Stimulated activated CD8-positive, alpha-beta memory T cell treated with anti-CD3 and anti-CD28 coated beads, Interleukin-15, amount 100 ng/mL, for 24 hours (primary cell): ENCODE results near the gene CD59.
"Not testable (repeated sequence)": the region's sequence is repeated elsewhere in the genome, so short reads cannot be mapped to it uniquely, and the experiment has no call there.

Source experiments
- DNase-seq: peaks from one replicate; pipeline ENCODE4 v3.0.0-alpha.2; 2020; ENCODE audit warnings: low read depth

CD59 gene

DNA sequence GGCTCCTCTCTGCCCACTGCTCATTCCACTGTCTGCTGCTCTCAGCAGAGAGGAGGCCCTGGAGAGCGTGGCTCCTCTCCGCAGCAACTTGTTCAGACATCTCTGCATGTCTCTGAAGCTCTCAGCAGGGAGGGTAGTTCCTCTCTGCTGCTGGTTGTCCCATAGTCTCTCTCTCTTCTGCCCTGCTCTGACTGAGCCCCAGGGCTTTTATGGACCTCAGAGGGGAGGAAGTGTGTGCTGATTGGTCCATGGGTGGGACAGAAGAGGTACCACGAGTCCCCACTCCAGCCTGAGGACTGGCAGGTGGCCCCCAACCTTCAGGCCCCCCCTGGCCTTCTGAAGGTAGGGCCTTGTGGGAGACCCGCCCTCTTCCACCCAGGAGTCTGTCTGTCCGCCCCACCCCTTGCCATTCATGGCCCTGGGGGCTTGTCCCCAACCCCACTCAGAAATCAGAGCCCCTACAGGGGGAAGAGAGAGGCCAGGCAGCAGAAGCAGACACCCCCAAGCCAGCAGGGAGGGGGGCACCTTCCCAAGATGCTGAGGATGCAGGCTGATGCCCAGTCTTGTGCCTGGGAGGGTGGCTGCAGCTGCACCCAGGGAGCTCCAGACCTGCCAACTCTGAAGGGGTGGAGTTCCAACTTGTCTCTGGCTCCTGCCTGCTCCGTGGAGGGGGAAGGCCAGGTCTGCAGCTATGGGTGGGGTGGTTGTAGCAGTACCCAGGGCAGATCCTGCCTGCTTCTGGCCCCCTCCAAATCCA lies 70.7 kb downstream of the CD59 start:
- no peak for DNase-seq

DNA sequence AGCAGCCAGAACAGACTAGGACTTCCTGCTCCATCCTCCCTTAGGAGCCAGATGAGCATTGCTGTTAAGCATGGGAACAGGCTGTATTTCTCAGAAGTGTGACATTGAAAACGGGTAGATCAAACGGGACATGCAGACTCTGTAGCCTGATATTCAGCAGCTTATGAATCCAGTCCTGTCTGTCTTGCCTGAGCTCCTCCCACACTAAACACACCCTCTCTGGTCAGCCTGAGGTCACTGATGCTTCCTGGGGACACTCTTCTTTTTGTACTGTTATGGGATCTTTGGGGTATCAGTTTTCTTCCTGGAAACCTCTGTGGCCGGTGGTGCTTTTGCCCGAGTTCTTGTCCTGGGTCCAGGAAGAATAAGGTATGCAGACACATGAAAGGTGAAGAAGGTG lies 71.4 kb downstream of the CD59 start:
- DNase-seq, result no peak

DNA sequence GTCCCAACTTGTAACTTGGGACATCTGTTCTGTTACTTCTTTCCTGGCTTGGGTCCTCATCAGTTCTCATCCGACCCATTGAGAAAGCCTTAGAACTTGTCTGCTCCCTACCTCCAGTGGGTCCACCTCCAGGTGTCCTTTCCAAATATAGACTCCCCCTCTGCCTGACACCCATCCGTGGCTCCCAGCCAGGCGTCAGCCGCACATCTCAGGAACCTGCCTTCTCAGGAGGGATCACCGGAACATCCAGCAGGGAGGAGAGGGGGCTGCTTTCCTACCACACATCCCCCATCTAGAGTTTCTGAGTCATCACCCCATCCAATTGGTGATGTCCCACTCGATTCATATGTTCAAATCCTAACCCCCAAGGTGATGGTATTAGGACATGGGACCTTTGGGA lies 72.1 kb downstream of the CD59 start:
- no peak for DNase-seq

DNA sequence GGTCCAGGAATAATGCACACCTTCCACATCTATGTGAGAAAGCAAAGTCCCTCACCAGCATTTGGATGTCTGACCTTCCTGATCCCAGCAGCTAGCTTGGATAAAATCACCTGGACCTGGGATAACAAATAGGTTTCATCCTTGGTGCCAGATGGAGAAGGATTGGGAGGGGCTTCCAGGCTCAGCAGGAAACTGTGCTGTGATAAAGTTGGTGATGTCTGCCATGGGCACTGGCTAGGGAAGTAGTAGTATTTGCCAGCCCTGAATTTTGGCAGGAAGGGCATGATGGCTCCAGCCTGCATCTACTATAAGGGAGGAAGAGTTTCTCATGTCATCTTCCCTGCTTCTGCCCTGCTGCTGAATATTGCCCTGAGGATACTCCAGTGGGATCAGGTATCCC lies 73.1 kb downstream of the CD59 start:
- DNase-seq, result no peak

DNA sequence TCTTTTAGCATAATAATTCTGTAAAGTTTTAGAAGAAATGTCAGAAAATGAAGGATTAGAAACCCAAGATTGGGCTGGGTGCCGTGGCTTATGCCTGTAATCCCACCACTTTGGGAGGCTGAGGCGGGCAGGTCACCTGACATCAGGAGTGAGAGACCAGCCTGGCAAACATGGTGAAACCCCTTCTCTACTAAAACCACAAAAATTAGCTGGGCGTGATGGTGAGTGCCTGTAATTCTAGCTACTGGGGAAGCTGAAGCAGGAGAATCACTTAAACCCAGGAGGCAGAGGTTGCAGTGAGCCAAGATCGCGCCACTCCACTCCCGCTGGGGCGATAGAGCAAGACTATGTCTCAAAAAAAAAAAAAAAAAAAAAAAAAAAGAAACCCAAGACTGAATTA lies 74.7 kb downstream of the CD59 start:
- not testable (repeated sequence) for DNase-seq

DNA sequence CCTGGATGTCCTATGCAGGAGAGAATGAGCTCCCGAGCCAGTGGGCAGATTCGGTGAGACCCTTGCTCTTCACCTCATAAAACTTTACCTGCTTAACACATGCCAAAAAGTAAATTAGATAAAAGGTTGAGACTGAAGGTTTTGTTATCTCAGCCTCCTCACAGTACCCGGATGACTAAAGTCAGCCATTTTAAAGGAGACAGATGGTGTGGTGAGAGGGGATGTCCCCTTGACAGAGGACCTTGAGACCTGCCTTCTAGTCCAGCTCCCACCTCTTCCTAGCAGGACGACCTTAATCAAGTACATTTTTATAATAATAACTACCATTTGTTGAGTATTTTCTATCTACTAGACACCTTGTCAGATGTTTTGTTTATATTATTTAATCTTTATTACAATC lies 75.3 kb downstream of the CD59 start:
- no peak for DNase-seq

DNA sequence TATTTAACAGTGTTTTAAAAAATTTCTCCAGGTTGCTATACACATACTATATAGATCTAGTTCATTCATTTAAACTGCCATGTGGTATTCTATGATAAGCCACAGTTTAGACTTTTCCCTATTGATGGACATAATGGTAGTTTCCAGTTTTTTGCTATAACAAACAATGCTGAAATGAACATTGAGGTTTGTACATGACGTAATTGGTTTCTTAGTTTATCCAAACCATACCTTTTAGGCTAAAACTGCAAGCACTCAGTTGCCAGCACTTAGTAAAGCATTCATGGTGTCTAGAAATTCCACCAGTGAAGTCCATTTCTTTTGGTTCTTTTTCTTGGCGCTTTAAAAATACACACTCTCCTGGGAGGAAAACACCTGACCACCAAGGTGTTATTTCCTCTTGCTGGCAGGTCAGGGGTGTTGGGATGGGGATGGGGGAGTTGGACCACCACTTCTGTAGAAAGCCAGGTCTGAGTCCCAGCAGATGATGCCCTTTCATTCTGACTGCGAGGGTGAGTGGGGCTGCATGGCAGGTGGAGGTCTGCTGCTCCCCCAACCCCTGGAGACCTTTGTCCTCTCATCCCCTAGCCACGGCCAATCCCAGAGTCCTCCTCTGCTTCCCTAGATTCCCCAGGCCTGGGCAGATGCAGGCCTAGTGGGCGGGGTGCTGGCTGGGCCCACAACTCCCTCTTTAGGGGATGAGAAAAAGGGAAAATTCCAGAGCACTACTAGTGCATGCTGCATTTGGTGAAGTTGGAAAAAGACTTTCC lies 76.7 kb downstream of the CD59 start:
- no peak for DNase-seq

DNA sequence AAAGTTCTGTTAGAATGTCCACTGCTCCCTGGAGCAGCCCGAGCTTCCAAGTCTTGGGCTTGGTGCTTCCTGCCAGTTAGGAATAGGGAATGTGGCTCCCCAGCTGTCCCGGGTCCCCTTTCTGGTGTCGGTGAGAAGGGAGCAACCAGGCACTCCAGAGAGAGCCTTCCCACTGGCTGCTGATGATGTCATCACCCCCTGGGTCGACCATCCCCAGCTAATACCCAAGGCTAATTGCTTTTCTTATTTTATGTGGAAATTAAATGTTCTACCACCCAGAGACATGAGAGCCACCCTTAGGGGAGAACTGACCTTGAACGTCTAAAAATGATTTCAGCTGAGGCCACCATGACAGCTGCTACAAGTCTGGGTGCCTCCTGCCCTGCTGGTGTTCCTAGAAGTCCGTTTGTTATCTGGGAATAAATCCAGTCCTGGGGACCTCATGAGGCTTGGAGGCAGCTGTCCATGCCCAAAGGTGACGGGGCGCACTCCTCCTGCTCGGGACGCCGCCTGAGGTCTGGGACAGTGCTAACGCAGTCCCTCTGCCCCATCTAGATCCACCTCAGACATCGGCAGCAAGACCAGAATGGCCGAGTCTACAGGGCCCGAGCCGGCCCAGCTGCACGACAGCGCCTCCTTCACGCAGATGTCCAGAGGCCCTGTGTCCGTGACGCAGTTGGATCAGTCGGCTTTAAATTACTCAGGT lies 77.9 kb downstream of the CD59 start:
- no peak for DNase-seq

DNA sequence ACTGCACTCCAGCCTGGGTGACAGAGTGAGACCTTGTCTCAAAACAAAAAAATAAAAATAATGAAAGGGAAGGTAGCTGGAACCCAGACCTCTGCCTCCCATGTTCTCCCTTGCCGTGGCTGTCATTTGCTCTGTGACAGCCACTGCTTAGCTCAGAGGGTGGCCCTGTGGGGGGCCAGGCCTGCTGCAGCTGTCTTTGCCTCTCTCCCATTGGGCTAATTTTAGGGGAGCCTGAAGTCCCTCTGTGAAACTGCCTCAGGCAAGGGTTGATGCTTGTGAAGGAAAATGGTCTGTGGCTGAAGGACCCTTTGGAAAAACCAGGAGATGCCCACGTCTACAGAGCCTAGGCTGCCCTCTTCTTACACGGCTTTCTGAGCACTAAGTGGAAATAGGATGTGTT lies 78.5 kb downstream of the CD59 start:
- no peak for DNase-seq

DNA sequence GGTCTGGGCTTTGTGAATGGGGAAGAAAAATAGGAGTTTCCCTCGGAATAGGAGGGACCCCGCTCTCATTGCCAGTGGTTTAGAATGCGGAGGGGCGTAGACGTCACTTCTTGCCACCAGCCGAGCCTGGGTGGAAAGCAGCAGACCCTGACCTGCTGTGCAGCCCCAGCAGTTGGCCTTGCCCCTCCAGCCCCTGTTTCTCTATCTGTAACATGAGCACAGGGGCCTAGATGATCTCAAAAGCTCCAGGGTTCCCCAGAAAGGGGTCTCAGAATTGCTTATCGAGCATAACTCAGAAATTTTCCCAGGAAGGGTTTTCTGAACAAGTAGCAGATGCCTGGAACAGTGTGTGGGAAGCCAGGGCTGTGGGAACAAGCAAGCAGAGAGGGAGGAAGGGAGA lies 79.5 kb downstream of the CD59 start:
- DNase-seq, result no peak

DNA sequence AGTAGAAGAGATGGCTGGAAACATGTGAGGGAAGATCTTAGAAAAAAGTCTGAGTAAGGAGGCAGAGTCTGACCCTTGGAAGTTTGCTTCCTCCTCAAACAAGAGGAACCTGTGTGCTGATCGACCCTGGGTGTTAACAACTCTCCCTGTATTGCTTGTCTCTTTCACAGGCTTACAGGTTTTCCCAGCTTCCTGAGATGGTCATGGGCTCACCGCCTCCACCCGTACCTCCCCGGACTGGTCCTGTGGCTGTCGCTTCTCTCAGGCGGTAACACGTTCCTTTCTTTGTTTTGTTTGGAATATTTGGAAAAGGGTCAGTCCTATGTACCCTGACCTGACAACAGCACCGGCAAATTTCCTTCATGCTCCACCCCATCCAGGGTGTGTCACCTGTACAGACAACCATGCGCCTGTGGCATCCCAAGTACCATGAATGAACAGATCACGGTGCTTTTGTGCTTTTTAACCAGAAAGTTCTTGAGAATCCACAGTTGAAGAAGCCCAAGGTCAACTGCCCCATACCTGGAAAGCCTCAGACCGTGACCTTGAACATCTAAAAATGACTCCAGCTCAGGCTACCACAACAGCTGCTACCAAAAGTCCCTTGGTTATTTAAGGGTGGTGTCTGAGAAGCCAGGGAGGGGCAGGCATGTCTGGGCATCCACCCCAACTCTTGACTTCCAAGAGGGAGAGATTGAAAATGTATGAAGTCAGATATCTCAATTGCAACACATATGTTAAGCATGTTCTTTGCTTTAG lies 80.2 kb downstream of the CD59 start:
- no peak for DNase-seq

DNA sequence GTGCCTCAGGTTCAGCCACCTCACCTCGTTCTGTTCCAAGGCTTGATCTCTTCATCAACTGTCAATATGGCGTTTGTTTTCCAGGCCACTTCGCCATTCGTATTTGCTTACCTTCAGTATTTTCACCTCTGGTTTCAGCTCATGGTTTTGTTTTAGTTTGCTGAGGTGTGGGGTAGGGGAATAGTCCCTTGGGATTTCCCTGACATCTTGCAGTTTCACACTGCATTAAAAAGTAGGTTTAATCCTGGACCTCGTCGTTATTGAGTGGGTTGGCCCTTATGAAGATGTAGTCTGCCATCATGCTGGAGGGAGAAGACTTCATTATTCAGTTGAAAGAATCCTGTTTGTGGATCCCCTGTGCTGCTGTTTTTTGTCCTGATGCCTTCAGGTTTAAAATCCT lies 81.6 kb downstream of the CD59 start:
- DNase-seq, result no peak
